WTC11 (cell line): ENCODE data around the gene ZNF628. TPM values are rescaled to one million over a fixed set of nuclear protein-coding genes. Genes with fewer than 3 reads are reported as not detected.

Experiments
- ATAC-seq: fragments of 200-7000 bp; cut with Tn5 transposase; 2 replicates; pipeline ENCODE4 v1.10.0; 2021; ENCODE audit warnings: mild to moderate bottlenecking, moderate library complexity
- CTCF ChIA-PET: fragments of 300-600 bp; sonication (Branson Sonifier 250); formaldehyde crosslinking; loops from one replicate; lab custom pipeline; 2021; ENCODE audit warnings: antibody characterized with exemption; lab: Charles Lee
- POLR2A ChIA-PET: fragments of 350-600 bp; sonication (Branson Sonifier 250); formaldehyde crosslinking; loops from one replicate; lab custom pipeline; 2021; ENCODE audit warnings: antibody characterized with exemption; lab: Charles Lee
- DNase-seq: peaks from one replicate; pipeline ENCODE4 v3.0.0; 2021; ENCODE audit warnings: low spot score
- H3K27ac Mint-ChIP-seq: 2 replicates; pipeline ENCODE4 v1.8.0; 2021; ENCODE audit warnings: mixed read lengths
- H3K27me3 Mint-ChIP-seq: 2 replicates; pipeline ENCODE4 v1.8.0; 2021; ENCODE audit warnings: low read depth, mild to moderate bottlenecking, moderate library complexity, mixed read lengths
- H3K36me3 Mint-ChIP-seq: 2 replicates; pipeline ENCODE4 v1.8.0; 2021; ENCODE audit warnings: mixed read lengths
- H3K4me1 Mint-ChIP-seq: 2 replicates; pipeline ENCODE4 v1.8.0; 2022; ENCODE audit warnings: mixed read lengths
- H3K4me3 Mint-ChIP-seq: 2 replicates; pipeline ENCODE4 v1.8.0; 2021; ENCODE audit warnings: mild to moderate bottlenecking, moderate library complexity, mixed read lengths
- H3K9me3 Mint-ChIP-seq: 2 replicates; pipeline ENCODE4 v1.8.0; 2021; ENCODE audit warnings: mixed read lengths
- ATF1 ChIP-seq: sonication (generic); formaldehyde crosslinking; IDR thresholded peaks from 2 replicates; pipeline ENCODE4 v1.8.1; 2023; ENCODE audit warnings: mild to moderate bottlenecking, moderate library complexity, missing genetic modification reagents
- ATF3 ChIP-seq: sonication (generic); formaldehyde crosslinking; conservative IDR thresholded peaks from 2 replicates; pipeline ENCODE4 v1.8.1; 2022; ENCODE audit warnings: mild to moderate bottlenecking, missing genetic modification reagents
- E2F5 ChIP-seq: sonication (generic); formaldehyde crosslinking; IDR thresholded peaks from 2 replicates; pipeline ENCODE4 v1.8.1; 2022; ENCODE audit warnings: mild to moderate bottlenecking, moderate library complexity, missing genetic modification reagents
- ELF4 ChIP-seq: sonication (generic); formaldehyde crosslinking; IDR thresholded peaks from 2 replicates; pipeline ENCODE4 v1.8.1; 2022; ENCODE audit warnings: low read depth, mild to moderate bottlenecking, moderate library complexity, missing genetic modification reagents
- EMX1 ChIP-seq: fragments of 250-450 bp; sonication (Bioruptor Pico); IDR thresholded peaks from 2 replicates; pipeline ENCODE4 v1.8.0; 2021; ENCODE audit warnings: mild to moderate bottlenecking
- ERG ChIP-seq: fragments of 250-450 bp; sonication (Bioruptor Pico); IDR thresholded peaks from 2 replicates; pipeline ENCODE4 v1.8.0; 2021; ENCODE audit warnings: mild to moderate bottlenecking
- FOXP4 ChIP-seq: sonication (generic); formaldehyde crosslinking; IDR thresholded peaks from 2 replicates; pipeline ENCODE4 v1.8.0; 2022; ENCODE audit warnings: mild to moderate bottlenecking, missing genetic modification reagents
- GTF2I ChIP-seq: fragments of 250-450 bp; sonication (Bioruptor Pico); conservative IDR thresholded peaks from 2 replicates; pipeline ENCODE4 v1.4.0; 2021; ENCODE audit warnings: mild to moderate bottlenecking
- IRF2 ChIP-seq: sonication (generic); formaldehyde crosslinking; IDR thresholded peaks from 2 replicates; pipeline ENCODE4 v1.8.0; 2022; ENCODE audit warnings: low read depth, missing genetic modification reagents, borderline replicate concordance
- JAZF1 ChIP-seq: fragments of 250-450 bp; sonication (Bioruptor Pico); IDR thresholded peaks from 2 replicates; pipeline ENCODE4 v1.9.0; 2021; ENCODE audit warnings: moderate library complexity, mild to moderate bottlenecking, inconsistent platforms
- NFYB ChIP-seq: sonication (generic); formaldehyde crosslinking; conservative IDR thresholded peaks from 2 replicates; pipeline ENCODE4 v1.8.0; 2022; ENCODE audit warnings: low read depth, missing genetic modification reagents
- NR2C2 ChIP-seq: sonication (generic); formaldehyde crosslinking; IDR thresholded peaks from 2 replicates; pipeline ENCODE4 v1.8.0; 2022; ENCODE audit warnings: mild to moderate bottlenecking, missing genetic modification reagents
- NR3C1 ChIP-seq: sonication (generic); formaldehyde crosslinking; conservative IDR thresholded peaks from 2 replicates; pipeline ENCODE4 v1.8.1; 2023; ENCODE audit warnings: low read depth, mild to moderate bottlenecking, missing genetic modification reagents
- USF1 ChIP-seq: sonication (generic); formaldehyde crosslinking; IDR thresholded peaks from 2 replicates; pipeline ENCODE4 v1.8.0; 2022; ENCODE audit warnings: mild to moderate bottlenecking, missing genetic modification reagents
- ZNF396 ChIP-seq: fragments of 250-450 bp; sonication (Bioruptor Pico); IDR thresholded peaks from 2 replicates; pipeline ENCODE4 v1.8.0; 2021; ENCODE audit warnings: mild to moderate bottlenecking, moderate library complexity, borderline replicate concordance
- total RNA-seq: library from RNA; stranded (reverse); gene quantifications from 3 replicates; pipeline ENCODE4 v1.2.3, GENCODE V29; 2021

ZNF628 gene
- total RNA-seq, 1 experiment from 2014 or later = 23.6 TPM

- TF ChIP-seq E2F5 (peak; percentile 30; the same call in 1 of the 2 replicates), EMX1 (peak; percentile 83; the same call in 1 of the 2 replicates), NR3C1 (CRISPR knock-in tag) (no peak)
Observed at GRCh38 chr19:55484593-55485438, 8.4 kb downstream of the ZNF628 start, which contains the start of gene NAT14 (continued).

GRCh38 chr19:55485439-55486011 is 9.1 kb downstream of the ZNF628 start:
- Mint-ChIP-seq H3K36me3 (no peaks in the 10 kb centered on the region), H3K4me3 (peak overlapping the region; percentile 82), H3K27me3 (no peaks in the 10 kb centered on the region), H3K9me3 (no peaks in the 10 kb centered on the region), H3K4me1 (peaks cover 20% of the 10 kb centered on the region), H3K27ac (peak overlapping the region; percentile 87)
- ChIA-PET CTCF (interaction anchor here (1.0 to 13.5 kb wide), 5 partner anchors 9 to 147 kb away, joined by 3 to 96 read pairs (median 4); partner anchors contain the start of gene ISOC2), POLR2A (interaction anchor here (0.5 to 1.3 kb wide), 5 partner anchors 9 to 162 kb away, joined by 3 to 11 read pairs (median 3); partner anchors contain the start of gene ZNF628)
- ATAC-seq (no peak), DNase-seq (no peak)
- TF ChIP-seq ZNF396 (CRISPR knock-in tag) = no peak
- TF ChIP-seq FOXP4 (CRISPR knock-in tag) = 0 out of 2 replicates have a peak, but pooled peaks have one; percentile 29

GRCh38 chr19:55486043-55486970 is 9.9 kb downstream of the ZNF628 start:
- H3K9me3 Mint-ChIP-seq = no peaks in the 10 kb centered on the region
- POLR2A ChIA-PET = interaction anchor here (0.5 to 1.3 kb wide), 4 partner anchors 10 to 121 kb away, joined by 4 to 5 read pairs (median 4); partner anchors contain the start of gene ZNF628
- H3K4me1 Mint-ChIP-seq = peaks cover 19% of the 10 kb centered on the region
- no peak for ATAC-seq
- CTCF ChIA-PET = interaction anchor here (0.9 to 13.5 kb wide), 7 partner anchors 18 to 340 kb away, joined by 3 to 96 read pairs (median 4); partner anchors contain the start of gene ISOC2
- no peaks in the 10 kb centered on the region for H3K36me3 Mint-ChIP-seq
- H3K27me3 Mint-ChIP-seq = no peaks in the 10 kb centered on the region
- no peak for DNase-seq
- TF ChIP-seq NR2C2 (CRISPR knock-in tag) (0 out of 2 replicates have a peak, but pooled peaks have one; percentile 27), ATF3 (CRISPR knock-in tag) (no peak)
- H3K27ac Mint-ChIP-seq = peak overlapping the region; percentile 87
- peak overlapping the region; percentile 82 for H3K4me3 Mint-ChIP-seq

GRCh38 chr19:55486971-55487923 is 10.8 kb downstream of the ZNF628 start:
- POLR2A ChIA-PET = interaction anchor here (0.6 to 1.3 kb wide), 5 partner anchors 11 to 580 kb away, joined by 4 to 5 read pairs (median 4); partner anchors contain the start of gene ZNF628
- H3K36me3 Mint-ChIP-seq = no peaks in the 10 kb centered on the region
- H3K27ac Mint-ChIP-seq = peak overlapping the region; percentile 9; the same call in 1 of the 2 replicates
- H3K27me3 Mint-ChIP-seq = peaks cover 3% of the 10 kb centered on the region
- H3K4me1 Mint-ChIP-seq = peaks cover 19% of the 10 kb centered on the region
- DNase-seq (no peak), ATAC-seq (peak; percentile 12)
- H3K4me3 Mint-ChIP-seq = peak overlapping the region; percentile 53
- H3K9me3 Mint-ChIP-seq = no peaks in the 10 kb centered on the region
- CTCF ChIA-PET = interaction anchor here (0.9 to 13.5 kb wide), 7 partner anchors 17 to 341 kb away, joined by 3 to 96 read pairs (median 4); partner anchors contain the start of gene ISOC2
- TF ChIP-seq EMX1 = no peak
- TF ChIP-seq USF1 (CRISPR knock-in tag) = no peak
- TF ChIP-seq ELF4 (CRISPR knock-in tag) = no peak
- no peak for TF ChIP-seq NFYB (CRISPR knock-in tag)
- no peak for TF ChIP-seq IRF2
- TF ChIP-seq ERG (CRISPR knock-in tag) = no peak
- no peak for TF ChIP-seq ATF1 (CRISPR knock-in tag)
- TF ChIP-seq GTF2I = no peak
- TF ChIP-seq JAZF1 = no peak
